Measurements from ENCODE around the gene THSD7A. TPM values are rescaled to one million over a fixed set of nuclear protein-coding genes. Genes with fewer than 3 reads are reported as not detected.

Gene THSD7A
- total and polyA plus RNA-seq, 9 of the 15 experiments (the other 6 are each of a cell fraction or from before 2014, with no cell fraction given), result 0.01 to 0.02 TPM; not detected in 7

- no peaks in the 10 kb centered on the region for H3K4me1 ChIP-seq (replicated peaks in 1 of 2; ENCODE audit: control insufficient read depth in 2 of 2, insufficient read depth in 2 of 2, low read length in 2 of 2)
- CTCF ChIA-PET (ENCODE audit: low intra/inter-chr PET ratio), result no interaction called here
- no peak overlapping the region for H3K27ac ChIP-seq (ENCODE audit: extremely low read depth, low read depth, low read length)
- H3K4me3 ChIP-seq, result no peak overlapping the region
- H2AFZ ChIP-seq (ENCODE audit: low read depth, low read length), result no peak overlapping the region
- intact Hi-C loops (cut with micrococcal nuclease) (no loop called here), in situ Hi-C loops (cut with MboI) (no loop called here)
- no peaks in the 10 kb centered on the region for H4K20me1 ChIP-seq (replicated peaks; ENCODE audit: control insufficient read depth, insufficient read depth, low read length)
- H3K9me3 ChIP-seq (replicated peaks; ENCODE audit: control insufficient read depth, insufficient read depth, low read depth, low read length), result no peaks in the 10 kb centered on the region; the same call in 1 of the 2 replicates
- ATAC-seq (no peak), DNase-seq (ENCODE audit: extremely low read depth in 1 of 4, low spot score in 3 of 4) (no peak), FAIRE-seq (no peak)
- H3K9me1 ChIP-seq (ENCODE audit: control insufficient read depth, insufficient read depth, low read length), result no peaks in the 10 kb centered on the region
- no peaks in the 10 kb centered on the region for H3K36me3 ChIP-seq (ENCODE audit: control insufficient read depth, insufficient read depth, low read length)
- no TSS peak for BruUV-seq (replicated peaks)
- no peak overlapping the region for H3K4me2 ChIP-seq (ENCODE audit: insufficient read depth, low read length)
- H3K9ac ChIP-seq (ENCODE audit: insufficient read depth in 1 of 2, low read depth in 2 of 2, low read length in 2 of 2), result no peak overlapping the region
- 0% methylated on average over 5 of the region's 5 CpGs for WGBS (ENCODE audit: insufficient coverage, low coverage, missing lambda C conversion rate)
- no peaks in the 10 kb centered on the region for H3K27me3 ChIP-seq (ENCODE audit: control insufficient read depth in 2 of 2, insufficient read depth in 2 of 2, low read length in 2 of 2)
- H3K79me2 ChIP-seq (ENCODE audit: control insufficient read depth, insufficient read depth, low read length), result no peaks in the 10 kb centered on the region
- POLR2A ChIA-PET, result no interaction called here
- TF ChIP-seq GTF2E2 (tag; IDR thresholded peaks at IDR 0.05) (no peak), HCFC1 (IDR thresholded peaks at IDR 0.05; ENCODE audit: low read depth, low read length) (no peak), PTBP1 (IDR thresholded peaks at IDR 0.05; ENCODE audit: low read depth, low read length) (no peak), TAF1 (IDR thresholded peaks at IDR 0.05; ENCODE audit: control insufficient read depth, extremely low read depth, insufficient read depth, low read length, severe bottlenecking) (no peak), GABPA (tag; conservative IDR thresholded peaks at IDR 0.05; ENCODE audit: low read depth) (no peak), SNAPC5 (CRISPR knock-in tag; IDR thresholded peaks at IDR 0.05) (no peak), ZKSCAN3 (CRISPR knock-in tag; IDR thresholded peaks at IDR 0.05) (no peak), EP300 (IDR thresholded peaks at IDR 0.05; ENCODE audit: low read length) (no peak), ZNF41 (CRISPR knock-in tag; conservative IDR thresholded peaks at IDR 0.05) (no peak), ZNF655 (CRISPR knock-in tag; IDR thresholded peaks at IDR 0.05) (no peak), RERE (CRISPR knock-in tag; IDR thresholded peaks at IDR 0.05; ENCODE audit: borderline replicate concordance) (no peak), GABPB1 (CRISPR knock-in tag; IDR thresholded peaks at IDR 0.05) (no peak), TOE1 (IDR thresholded peaks at IDR 0.05; ENCODE audit: borderline replicate concordance) (no peak), TOE1 (CRISPR knock-in tag; IDR thresholded peaks at IDR 0.05; ENCODE audit: borderline replicate concordance, low read depth) (no peak), CCNT2 (IDR thresholded peaks at IDR 0.05; ENCODE audit: borderline replicate concordance, extremely low read depth, insufficient read length, low read depth, low read length) (no peak), PTRF (tag; IDR thresholded peaks at IDR 0.05) (no peak), ZNF146 (CRISPR knock-in tag; IDR thresholded peaks at IDR 0.05; ENCODE audit: unreplicated experiment) (no peak)
These were observed 14.5 kb upstream of the THSD7A start for GRCh38 chr7:11846361-11846955.
